ACHN (cell line): Measurements from ENCODE around the gene TRABD2B.

Experiments
- DNase-seq: peaks from one replicate; pipeline ENCODE4 v3.0.0-alpha.2; 2015
- in situ Hi-C: cut with HindIII; loops from 2 replicates; pipeline ENCODE4 v1.10.0; 2017; ENCODE audit warnings: low sequenced_read_pairs, low pct_ligation_motif_present, low pct_unique_long_range_greater_than_20kb

Gene TRABD2B

DNA sequence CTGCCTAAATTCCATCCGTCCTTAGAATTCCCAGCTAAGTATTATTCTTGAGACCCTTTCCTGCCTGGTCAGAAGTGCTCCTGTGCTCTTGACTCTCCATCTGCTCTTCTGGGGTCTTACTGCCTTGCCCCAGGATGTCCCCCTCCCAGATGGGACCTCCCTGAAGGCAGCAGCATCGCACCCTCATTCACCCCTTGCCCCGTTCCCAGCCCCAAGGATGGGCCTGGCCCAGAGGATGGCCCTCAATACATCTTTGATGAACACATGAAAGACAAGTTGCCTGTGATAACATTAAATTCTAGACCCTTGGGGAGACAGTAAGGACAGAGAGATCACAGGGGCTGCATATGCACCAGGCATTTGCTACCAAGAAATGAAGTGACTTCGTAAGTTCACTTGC is 167.2 kb downstream of the TRABD2B start:
- in situ Hi-C loops = no loop called here
- DNase-seq = no peak

- no peak for DNase-seq
- in situ Hi-C loops = no loop called here
These were observed 168.2 kb downstream of the TRABD2B start for GRCh38 chr1:47828978-47829377.

- in situ Hi-C loops = no loop called here
- DNase-seq = no peak
These were observed 170.1 kb downstream of the TRABD2B start for GRCh38 chr1:47827109-47827508.

DNA sequence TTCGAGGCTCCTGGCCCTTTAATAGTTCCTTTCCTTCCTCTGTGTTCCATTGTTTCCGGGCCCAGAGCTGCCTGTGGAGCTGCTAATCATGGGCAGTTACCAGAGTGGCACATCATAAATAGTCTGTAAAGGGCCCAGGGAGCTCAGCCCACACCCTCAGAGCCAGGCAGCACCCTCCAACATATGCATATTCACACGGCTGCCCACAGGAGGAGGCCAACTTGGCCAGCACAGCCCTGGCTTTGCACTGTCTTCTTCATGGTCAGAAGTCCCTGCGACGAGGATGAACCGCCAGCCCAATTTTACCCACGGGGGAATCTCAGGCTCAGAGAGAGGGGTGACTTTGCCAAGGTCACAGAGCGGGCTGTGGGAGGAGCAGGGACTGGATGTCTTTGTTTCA is 172.5 kb downstream of the TRABD2B start:
- in situ Hi-C loops = no loop called here
- DNase-seq = no peak

DNA sequence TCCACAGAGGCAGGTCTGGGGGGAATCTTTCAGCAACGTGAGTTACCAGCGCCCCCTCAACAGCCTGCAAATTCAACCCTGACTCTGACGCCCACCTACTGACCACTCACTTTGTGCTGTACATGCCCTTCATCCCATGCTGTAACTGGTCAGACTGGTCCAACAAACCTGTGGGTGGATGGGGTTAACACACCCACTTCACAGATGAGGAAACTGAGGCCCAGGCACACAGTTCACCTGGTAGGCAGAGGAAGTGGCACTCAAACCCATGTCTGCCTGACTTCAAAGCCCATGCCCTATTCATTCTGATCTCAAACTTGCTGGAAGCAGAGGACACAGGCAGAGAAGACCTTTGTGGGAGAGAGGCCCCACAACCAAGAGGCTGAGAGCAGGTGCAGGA is 172.9 kb downstream of the TRABD2B start:
- DNase-seq = no peak
- in situ Hi-C loops = no loop called here

DNA sequence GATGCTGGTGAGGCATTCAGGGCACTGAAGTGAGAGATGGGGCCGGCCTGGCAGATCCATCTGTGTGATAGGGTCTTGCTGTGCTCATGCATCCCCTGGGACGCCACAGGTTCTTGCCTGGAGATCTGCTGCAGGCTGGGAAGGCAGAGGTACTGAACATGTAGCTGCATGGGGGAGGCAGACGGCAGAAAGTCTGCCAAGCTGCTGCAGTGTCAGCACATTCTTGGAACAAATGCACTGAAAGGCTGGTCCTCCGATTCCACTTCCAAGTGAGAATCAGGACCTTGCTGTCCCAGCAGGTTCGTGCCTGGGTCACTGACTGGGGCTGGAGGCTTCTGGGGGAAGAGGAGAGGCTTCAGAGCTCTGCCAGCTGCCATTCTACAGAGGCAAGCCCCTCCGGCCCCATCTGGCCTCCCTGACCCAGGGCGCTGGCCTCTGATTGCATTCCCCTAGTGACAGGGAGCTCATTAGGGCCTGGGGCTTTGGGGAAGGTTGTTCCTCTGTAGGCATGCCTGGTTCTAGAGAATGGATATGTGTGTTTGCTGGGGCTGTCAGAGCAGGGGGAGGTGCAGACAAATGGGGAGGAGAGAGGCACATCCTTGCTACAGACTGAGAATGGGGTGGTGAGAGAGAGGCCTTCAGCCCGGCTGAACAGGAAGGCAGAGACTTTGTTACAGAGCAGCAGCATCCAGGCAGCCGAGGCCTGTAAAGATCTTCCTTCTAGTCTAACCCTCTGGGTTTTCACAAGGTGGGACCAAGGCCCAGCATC is 174.0 kb downstream of the TRABD2B start:
- in situ Hi-C loops = no loop called here
- DNase-seq = no peak

- no peak for DNase-seq
- in situ Hi-C loops = no loop called here
These were observed 175.4 kb downstream of the TRABD2B start for GRCh38 chr1:47821760-47822159.

GRCh38 chr1:47819574-47819888 is 177.7 kb downstream of the TRABD2B start:
- in situ Hi-C loops = no loop called here

DNA sequence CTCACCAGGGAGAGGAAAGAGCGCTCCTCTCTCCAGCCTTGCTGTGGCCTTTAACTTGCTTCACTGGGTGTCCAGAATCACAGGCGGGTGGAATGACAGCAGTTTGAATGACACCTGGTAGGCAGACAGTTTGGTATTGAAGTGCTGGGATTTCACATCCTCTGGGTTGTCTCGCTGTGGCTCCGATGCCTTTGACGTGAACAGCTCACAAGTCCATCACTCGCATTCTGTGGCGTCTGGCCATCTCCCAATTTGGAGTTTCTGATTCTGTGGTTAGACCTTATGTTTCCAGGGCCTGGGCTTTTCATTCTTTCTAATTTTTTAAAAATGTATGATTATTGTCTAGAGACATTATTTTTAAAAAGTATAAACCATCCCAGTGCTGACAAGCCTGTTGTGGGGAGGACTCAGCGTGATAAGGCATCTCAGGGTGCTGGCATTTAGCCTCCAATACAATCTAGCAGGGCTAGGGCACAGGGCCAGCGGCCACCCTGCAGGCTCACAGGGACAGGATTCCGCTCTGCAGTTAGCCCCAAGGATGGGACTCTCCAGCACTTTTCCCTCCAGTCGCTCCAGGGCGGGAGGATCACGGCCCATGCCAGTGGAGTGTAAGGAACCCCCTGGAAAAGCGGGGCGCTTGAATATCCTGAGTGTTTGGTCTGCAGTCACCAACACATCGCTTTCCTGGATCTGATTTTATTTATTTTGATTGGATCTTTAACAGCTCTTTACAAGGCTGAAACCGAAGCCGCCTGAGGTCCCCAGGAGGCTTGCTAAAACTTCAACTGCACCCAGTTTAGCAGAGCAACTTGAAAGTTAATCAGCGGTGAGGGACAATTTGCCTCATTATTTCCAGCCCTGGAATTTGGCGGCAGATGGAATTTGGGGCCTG is 178.3 kb downstream of the TRABD2B start:
- in situ Hi-C loops = no loop called here
- no peak for DNase-seq

More at GRCh38 chr1:47819574-47819888, 177.7 kb downstream of the TRABD2B start:
- DNase-seq = no peak

GRCh38 chr1:47817861-47818260 is 179.3 kb downstream of the TRABD2B start:
- in situ Hi-C loops = no loop called here
- DNase-seq = no peak

DNA sequence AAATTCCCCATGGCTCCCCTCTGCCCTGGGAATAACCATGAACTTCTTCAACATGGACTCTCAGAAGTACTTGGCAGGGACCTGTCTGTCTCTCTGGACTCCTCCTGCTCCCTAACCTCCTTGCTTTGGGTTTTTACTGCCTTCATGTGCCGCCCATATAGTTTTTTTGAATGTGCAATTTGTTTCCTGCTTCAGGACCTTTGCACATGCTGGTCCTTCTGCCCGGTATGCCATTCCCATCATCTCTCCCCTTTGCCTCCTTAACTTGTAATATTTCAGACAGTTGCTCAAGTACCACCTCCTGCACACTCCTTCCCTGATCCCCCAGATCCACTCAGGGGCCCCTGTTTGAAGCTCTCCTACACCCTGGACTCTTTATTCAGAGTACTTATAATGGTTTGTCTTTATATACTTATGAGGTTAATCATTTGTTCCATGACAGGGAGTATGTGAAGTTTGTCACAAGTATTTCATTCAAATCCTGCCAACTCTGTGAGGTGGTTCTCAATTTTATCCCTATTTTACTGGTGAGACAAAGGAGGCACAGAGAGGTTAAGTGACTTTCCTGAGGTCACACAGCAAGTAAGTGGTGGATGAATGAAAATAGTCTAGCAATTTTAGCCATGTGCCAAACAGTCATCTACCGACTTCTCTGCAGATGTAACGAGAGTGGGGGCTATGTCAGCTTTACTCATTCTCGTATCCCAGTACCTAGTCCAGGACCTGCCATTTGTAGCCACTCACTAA is 180.7 kb downstream of the TRABD2B start:
- no peak for DNase-seq
- in situ Hi-C loops = no loop called here

DNA sequence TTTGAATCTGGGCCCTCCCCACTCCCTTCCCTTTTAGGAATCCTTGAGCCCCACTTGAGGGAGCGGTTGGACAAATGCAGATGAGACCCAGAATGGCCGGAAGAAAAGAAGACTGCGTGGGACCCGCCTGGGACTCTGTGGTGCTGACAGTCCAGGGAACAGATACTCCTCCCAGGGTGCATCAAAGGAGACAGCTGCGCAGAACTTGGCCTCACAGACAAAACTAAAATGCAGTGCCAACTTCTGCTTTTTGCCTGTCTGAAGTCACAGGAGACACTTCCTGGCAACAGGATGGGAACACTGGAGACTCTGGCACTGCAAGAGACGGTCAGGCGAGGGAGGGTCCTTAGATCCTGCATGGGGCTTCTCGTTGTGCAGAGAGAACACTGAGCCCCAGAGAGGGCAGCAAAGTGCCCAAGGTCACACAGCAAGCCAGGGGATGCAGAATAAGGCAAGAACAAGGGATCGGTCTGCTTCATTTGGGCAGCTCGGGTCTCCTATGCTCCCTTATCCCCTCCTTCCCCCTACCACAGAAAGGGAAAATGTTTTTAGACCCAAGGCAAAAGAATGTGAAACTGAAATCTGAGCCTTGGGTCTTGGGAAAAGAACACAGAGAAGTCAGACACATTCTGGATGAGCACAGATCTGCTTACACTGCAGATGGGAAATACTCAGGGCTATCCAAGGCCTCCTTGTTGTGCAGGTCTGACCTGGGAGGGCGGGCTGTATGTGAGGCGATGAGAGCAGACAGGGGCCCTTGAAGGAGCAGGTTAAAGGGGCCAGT is 182.4 kb downstream of the TRABD2B start:
- in situ Hi-C loops = no loop called here
- no peak for DNase-seq

- DNase-seq = no peak
- in situ Hi-C loops = no loop called here
These were observed 183.2 kb downstream of the TRABD2B start for GRCh38 chr1:47813970-47814369.

DNA sequence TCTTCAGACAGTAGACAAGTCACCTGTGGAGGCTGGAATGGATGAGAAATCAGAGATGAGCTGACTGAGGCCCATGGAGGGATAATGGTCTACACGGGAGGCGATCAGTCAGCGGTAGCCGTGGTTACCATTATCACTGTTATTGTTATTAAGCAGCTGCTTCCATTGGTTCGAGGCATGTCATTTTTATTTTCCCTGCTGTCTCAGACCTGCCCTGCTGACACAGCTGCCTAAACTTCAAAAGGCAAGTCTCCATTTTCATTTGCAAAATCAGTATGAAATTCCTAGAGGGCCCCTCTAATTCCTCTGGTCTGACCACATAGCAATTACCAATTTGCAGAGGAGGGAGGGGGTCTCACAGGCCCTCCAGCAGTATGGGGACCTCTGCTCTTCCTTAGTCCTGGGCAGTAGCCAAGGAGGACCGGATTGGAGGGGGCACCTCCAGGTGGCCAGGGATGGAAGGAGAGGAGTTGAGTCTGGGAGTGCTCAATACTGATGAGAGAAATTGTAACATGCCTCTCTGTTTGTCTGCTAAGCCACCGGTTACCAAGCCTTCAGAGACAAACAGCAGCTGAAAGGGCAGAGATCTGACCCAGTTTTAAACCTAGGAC is 184.2 kb downstream of the TRABD2B start:
- in situ Hi-C loops = no loop called here
- DNase-seq = no peak

GRCh38 chr1:47810964-47811682 is 186.1 kb downstream of the TRABD2B start:
- no peak for DNase-seq
- in situ Hi-C loops = no loop called here

DNA sequence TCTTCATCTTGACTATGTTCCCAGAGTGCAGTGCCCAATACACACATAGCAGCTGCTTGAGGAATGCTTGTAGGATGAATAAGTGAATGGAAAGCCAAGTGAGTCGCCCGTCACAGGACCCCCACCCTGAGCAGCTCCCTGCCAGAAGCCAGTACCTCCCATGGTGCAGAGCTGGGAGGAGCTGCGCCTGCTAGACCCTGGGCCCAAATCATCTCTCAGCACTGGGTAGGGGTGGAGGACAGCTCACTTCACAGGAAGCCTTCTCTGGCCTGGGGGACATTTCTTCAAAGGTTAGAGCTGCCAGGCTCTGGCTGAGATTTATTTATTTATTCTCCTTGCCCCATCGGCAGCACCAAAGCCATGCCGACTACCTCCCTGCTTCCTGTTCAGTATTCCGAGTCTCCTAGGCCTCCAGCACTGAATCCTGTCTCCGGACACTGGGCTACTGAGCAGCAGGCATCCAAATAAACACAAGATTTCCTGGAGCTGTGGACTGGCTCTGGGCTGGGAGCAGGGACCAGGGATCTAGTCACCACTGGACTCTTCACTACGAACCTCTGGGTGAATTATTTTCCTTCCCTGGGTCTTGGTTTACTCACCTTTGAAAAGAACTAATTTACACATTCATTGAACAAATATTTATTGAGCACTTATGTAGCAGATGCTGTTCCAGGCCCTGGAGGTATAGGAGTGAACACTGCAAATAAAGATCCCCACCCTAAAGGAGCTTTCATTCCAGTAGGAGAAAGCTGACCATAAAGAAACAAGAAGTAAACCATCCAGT is 187.7 kb downstream of the TRABD2B start:
- in situ Hi-C loops = no loop called here
- no peak for DNase-seq

- in situ Hi-C loops = no loop called here
- no peak for DNase-seq
These were observed 188.6 kb downstream of the TRABD2B start for GRCh38 chr1:47808612-47809011.
